ENCODE measurements around the gene IRX1. TPM values are rescaled to one million over a fixed set of nuclear protein-coding genes. Genes with fewer than 3 reads are reported as not detected.

Gene IRX1
- 1.7 TPM in 1 of 2 replicates, not detected in the other for total RNA-seq

GRCh38 chr5:3595006-3595961 is at the start of gene IRX1:
Gene IRX1, plus strand, starts transcription at chr5:3595832. Its CDS starts 274 bp downstream, at chr5:3596106.

